ENCODE data around the gene PYGB.
"Not testable (repeated sequence)": the region's sequence is repeated elsewhere in the genome, so short reads cannot be mapped to it uniquely, and the experiment has no call there.

Gene PYGB

DNA sequence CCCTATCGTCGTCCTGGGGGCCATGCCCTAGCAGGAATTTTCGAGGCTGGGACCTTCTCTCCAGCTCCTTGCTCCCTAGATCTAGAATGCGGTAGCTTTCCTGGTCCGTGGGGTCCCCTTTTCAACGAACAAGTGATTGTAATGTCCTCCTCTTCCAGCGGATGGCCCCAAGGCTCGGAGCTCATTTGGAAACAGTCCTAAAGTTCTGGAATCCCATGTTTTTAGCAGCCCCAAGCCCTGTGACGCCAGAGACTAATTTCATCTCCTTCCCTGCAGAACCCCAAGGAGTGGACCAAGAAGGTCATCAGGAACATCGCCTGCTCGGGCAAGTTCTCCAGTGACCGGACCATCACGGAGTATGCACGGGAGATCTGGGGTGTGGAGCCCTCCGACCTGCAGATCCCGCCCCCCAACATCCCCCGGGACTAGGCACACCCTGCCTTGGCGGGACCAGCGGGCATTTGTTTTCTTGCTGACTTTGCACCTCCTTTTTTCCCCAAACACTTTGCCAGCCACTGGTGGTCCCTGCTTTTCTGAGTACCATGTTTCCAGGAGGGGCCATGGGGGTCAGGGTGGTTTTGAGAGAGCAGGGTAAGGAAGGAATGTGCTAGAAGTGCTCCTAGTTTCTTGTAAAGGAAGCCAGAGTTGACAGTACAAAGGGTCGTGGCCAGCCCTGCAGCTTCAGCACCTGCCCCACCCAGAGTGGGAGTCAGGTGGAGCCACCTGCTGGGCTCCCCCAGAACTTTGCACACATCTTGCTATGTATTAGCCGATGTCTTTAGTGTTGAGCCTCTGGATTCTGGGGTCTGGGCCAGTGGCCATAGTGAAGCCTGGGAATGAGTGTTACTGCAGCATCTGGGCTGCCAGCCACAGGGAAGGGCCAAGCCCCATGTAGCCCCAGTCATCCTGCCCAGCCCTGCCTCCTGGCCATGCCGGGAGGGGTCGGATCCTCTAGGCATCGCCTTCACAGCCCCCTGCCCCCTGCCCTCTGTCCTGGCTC is 48.5 kb downstream of the PYGB start:
- DNase-seq (ENCODE audit: low read depth): no peak

DNA sequence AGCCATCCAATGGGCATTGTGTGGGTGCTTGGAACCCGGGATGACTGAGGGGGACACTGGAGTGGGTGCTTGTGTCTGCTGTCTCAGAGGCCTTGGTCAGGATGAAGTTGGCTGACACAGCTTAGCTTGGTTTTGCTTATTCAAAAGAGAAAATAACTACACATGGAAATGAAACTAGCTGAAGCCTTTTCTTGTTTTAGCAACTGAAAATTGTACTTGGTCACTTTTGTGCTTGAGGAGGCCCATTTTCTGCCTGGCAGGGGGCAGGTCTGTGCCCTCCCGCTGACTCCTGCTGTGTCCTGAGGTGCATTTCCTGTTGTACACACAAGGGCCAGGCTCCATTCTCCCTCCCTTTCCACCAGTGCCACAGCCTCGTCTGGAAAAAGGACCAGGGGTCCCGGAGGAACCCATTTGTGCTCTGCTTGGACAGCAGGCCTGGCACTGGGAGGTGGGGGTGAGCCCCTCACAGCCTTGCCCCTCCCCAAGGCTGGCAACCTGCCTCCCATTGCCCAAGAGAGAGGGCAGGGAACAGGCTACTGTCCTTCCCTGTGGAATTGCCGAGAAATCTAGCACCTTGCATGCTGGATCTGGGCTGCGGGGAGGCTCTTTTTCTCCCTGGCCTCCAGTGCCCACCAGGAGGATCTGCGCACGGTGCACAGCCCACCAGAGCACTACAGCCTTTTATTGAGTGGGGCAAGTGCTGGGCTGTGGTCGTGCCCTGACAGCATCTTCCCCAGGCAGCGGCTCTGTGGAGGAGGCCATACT is 49.4 kb downstream of the PYGB start:
- DNase-seq (ENCODE audit: low read depth): no peak

DNA sequence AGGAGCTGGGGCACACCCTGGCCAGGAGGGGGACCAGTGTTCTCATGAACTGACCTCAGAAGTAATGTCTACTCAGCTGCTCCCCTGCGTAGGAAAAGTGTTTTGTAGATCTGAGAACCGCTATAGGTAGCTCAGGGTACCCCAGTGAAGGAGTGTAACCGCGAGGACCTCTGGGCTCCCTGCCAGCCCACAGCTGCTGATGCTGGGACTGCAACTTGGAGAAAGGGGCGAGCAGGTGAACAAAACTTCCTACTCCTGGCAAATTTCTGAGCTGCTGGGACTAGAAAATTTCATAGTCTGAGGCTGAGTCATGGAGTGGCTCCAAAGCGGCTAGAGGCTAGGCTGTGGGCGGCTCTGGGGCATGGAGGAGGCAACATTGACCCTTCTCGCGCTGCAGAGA is 51.9 kb downstream of the PYGB start:
- DNase-seq (ENCODE audit: low read depth): no peak

DNA sequence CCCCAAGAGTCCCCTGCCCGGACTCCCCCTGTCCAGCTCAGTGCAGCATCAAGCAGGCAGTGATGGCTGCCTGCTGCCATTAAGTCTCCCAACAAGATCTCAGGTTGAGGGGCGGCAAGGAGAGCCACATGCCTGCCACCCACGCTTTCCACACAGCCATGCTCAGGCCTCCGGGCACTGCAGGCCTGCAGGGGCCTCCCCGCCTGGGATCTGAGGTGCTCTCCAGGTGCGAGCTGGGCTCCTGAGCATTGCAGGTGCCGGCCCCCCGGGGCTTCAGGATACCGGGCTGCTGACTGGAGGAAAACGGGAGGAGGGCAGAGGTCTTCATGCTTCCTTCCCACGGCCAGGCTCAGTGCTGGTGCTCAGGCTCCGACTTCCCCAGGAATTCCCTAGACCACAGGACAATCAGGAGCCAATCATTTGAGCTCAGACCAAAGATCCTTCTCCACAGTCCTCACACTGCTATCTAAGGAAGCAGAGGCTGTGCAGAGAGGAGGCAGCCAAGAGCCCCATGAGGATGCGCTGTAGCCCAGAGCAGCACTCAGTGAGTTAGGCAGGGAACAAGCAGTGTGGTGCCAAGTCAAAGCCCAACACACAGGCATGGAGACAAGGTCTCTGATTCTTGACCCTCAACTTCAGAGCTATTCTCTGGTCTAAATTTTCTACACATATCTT is 52.7 kb downstream of the PYGB start:
- DNase-seq (ENCODE audit: low read depth): no peak

DNA sequence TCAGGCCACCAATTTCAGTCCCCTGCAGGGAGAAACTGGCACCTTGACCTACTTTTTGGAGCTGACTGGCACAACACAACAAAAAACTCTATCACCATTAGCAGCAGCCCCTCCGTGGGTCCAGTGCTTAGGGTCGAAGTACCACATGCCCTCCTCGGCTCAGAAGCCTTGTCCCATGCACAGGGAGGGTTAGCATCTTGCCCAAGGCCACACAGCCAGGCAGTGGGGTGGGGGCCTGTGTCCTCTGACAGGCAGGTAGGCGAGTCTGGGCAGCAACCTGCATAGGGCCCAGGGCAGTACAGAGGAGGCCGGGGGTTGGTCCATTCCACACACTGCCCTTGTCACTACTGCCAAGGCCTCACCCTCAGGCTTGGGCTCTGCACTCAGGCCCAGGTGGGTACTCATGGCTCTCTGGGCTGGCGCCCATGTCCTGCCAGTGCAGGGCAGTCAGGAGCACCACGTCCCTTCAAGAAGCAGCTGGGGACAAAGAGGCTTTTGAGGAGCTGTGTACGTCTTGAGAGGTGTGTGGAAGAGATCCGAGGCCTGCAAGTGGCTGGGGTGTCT is 53.6 kb downstream of the PYGB start:
- DNase-seq (ENCODE audit: low read depth): no peak

DNA sequence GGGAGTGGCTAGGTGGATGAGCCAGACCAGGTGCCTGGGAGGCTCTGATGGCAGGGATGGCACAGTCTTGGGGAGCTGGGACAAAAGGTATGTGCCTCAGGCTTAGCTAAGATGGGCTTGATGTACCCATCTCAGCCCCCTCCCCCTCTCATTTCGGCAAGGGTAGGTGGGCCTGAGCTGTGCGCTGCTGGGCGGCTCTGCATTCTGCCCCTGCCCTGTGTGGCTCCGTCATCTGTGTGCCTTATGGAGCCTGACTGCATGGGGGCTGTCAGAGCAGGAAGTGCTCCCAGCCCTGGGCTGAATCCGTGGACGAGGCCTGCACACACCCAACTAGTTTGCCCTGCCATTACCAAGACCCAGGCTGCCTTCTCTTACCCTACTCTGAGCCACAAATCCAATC is 54.7 kb downstream of the PYGB start:
- DNase-seq (ENCODE audit: low read depth): no peak

DNA sequence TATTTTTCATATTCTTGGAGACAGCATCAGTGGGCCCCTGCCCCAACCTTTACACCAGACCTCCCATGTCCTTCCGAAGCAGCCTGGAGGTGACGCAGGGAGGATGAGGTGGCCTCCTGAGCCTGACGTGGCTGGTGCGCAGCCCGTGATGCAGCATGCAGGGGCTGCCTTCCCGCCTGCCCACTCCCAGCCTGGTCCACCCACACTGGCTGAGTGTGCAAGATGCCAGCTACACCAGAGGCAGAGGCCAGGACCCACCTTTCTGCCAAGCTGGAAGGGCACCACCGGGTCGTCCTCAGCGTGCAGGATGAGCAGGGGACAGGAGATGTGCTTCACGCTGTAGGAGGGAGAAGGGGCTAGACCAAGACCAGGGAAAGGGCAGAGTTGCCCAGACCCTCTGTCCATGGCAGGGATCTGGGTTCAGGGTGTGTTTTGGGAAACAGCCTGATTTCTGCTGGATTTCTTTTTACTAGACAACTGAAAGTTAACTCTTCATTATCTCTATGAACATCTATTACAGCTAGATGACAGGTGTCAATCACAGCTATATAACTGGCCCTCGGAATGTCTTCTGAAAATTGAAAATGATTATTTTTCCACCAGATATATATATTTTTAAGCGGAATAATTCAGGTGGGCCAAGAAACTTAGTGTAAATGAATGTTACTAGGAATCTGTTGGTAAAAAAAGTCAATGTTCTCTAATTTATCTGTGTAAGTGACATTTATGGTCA is 55.6 kb downstream of the PYGB start:
- no peak for DNase-seq (ENCODE audit: low read depth)

DNA sequence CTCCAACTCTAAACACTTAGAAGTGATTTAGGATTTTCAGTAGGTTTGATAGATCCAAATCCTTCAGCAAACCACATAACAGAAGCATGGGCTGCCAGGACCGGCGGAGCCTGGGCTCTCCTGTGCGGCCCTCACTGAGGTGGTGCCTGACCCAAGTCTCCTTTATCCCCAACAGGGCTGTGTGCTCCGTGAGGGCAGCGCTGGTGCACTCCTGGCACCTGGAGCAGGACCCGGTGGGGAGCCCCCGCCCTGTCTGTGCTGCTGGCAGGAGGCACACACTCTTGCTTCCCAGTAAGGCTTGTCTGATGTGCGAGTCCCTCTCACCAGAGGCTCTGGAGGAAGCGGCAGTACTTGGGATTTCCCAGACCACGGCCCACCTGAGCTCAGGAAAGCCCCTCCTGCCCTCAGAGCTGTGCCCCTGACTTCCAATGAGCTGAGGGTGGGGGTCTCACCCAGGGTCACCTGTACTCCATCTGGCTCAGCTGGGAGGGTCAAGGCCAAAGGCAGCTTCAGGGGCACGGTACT is 56.2 kb downstream of the PYGB start:
- no peak for DNase-seq (ENCODE audit: low read depth)

DNA sequence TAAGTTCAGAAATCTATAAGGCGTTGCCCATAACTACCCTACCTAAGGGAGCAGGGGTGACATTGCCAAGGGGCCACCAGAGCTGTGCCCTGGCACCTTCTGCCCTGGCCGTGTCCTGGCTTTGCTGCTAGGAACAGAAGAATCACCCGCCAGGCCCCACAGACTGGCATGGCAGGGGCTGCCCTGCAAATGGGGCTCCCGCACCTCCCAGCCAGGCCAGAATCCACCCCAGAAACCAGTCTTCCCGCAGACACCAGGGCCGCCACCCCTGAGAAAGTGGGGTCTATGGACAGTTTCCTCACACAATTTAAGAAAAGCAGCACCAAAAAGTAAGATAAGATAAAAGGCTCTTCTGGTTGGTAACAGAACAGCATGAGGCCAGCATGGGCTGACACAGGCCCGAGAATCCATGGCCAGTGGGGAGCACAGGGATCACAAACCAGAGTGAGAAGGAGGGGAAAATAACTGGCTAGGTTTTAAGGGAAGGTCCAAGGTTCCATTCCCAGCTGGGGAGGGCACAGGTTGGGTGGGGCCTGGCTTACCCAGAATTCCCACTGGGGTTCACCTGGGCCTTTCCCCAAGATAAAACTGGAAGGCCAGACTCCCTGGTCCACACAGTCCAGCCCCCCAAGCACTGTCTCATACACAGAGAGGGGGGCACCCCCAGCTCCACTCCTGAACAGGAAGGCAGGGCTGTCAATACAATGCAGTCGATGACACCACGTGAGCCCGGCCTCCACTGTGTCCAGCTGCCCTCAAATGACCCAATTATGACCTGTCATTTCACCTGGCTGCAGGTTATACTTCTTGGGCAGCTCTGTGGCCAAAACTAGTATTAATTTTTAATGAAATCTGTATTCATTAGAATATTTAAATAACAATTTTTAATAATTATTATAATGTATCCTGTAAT is 59.4 kb downstream of the PYGB start:
- DNase-seq (ENCODE audit: low read depth): no peak

DNA sequence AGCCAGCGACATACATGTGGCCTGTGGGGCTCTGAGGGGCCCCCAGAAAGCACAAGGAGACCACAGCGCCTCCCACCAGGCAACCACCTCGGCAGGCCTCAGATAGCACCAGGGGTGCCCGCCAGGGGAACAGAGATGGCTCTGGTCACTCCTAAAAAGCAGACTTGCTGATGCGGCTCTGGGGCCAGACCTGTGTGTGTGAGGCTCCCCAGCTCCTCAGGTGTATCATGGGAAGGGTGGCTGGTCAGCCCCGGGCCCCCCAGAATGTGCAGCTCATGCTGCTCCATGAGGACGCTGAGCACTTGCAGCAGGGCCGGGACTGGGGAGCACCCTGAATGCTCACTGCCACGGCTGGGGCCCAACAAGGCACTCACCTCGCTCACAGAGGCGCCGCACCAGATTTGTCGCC is 60.2 kb downstream of the PYGB start:
- no peak for DNase-seq (ENCODE audit: low read depth)

DNA sequence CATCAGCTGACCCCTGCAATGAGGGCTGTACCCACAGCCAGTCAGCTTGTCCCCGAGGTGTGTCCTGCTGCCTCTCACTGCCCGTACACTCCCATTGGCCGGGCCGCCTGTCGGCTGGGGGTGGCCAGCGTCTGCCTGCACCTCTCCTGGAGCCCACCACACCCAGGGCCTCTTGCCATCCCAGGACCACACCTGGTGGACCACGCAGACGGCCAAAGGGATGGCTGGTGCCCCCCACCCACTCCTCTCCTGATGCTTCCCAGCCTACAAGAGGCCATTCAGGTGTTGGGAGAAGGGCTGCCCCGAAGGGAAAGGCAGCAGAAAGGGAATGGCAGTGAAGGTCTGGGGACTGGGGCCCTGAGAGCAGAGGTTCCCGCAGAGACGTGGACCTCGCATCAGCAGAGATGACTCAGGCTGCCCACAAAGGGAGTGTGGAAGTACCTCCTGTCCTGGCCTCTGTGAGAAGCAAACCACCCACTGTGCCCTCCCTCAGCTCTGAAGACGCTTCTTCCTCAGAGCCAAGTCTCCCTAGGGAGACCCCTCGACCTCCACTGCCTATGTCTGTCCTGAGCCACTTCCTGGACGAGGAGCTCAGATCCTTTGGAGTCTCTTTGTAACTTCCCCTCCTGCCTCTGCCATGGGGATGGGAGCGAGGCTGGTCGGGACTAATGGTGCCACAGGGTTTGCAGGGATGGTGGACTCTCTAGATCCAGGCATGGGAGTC is 60.9 kb downstream of the PYGB start:
- DNase-seq (ENCODE audit: low read depth): peak; percentile 17

DNA sequence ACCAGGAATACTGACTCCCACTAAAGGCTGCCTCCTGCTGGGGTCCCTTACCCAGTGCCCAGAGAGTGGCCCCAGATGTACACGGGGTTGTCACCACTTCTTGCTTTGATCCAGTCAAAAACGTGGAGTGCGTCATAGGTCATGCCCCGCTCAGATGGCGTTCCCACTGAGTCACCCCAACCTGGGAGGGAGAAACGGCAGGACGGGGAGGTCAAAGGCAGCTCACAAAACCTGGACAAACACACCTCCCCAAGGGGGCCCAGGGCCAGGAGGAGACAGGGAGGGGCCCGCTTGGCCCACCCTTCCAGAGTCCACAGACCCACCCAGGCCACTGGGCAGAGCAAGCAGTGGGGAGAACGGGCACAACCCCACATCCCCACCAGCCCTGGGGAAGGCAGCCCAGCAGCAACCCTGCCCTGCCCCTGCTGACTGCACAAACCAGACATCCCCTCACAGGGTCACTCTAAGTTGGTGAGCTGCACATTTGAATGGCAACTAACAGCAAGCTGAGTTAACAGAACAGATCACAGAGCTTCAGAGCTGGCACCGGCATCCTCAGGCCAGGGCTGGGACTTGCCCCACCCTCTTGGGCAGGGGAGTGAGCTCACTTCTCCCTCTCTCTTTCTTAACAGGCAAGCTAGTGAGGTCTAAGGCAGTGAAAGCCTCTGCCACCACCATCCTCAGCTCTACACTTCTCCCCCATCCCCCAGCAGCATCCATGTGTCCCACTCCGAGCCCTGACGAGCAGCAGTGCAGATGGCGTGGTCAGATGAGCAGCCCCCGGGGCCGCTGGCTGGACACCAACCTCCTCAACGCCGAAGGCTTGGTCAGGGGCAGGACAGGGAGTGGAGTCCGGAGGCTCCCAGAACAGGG is 61.7 kb downstream of the PYGB start:
- peak; percentile 66 for DNase-seq (ENCODE audit: low read depth)

DNA sequence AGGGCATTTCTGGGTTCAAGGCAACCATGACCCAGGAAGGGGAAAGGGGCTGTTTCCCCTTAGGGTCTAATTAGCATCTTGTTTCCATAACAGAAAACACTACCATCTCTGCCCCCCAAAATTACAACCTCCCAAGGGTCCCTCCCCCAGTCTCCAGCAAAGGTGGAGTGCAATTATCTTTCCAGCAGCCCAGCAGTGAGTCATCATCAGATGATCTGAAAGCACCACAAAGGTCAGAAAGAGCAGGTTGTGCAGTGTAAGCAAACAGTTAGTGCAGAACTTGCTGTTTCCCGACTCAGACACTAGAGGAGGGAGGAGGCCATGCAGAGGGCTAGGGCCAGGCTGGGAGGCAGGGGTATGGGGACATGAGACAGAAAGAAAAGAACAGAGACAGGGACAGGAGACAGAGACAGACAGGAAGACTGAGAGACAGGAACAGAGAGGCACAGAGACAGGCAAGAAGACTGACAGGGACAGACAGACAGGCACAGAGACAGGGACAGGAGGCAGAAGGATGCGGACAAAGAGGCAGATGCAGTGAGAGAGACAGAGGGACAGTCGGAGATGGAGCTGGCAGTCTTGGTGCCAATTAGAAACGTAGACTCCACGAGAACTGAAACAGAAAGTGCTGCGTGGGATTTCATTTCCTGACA is 62.5 kb downstream of the PYGB start:
- DNase-seq (ENCODE audit: low read depth): peak; percentile 89

DNA sequence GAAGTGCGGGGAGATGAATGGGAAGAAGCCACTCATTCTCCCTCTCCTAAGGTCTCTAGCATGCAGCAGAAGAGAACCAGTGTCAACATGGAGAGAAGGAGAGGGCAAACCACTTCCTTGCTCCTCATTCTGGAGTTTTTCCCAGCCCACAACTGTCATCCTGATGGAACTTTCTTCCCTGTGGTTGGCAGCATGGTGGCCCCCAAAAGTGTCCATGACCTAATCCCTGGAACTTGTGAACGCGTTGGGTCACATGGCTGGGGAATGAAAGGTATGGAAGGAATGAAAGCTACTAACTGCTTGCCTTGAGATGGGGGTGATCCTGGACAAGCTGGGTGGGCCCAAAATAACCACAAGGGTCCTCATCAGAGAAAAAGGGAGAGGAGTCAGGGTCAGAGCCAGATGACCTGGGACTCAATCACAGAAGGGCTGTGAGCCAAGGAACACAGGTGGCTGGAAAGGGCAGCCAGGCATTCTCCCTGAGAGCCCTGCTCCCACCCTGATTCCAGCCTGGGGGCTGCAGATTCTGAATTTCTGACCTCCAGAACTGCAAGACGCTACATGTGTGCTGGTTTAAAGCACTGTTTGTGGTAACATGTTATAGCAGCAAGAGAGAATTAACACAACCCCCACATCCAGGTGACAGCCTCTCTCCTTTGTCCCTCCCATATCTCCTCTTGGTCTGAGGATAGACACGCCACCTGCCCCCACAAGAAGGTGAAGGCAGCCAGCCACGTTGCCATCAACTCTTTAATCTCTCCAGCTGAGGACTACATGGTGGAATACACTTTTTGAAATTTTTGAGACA is 63.2 kb downstream of the PYGB start:
- peak; percentile 78 for DNase-seq (ENCODE audit: low read depth)

DNA sequence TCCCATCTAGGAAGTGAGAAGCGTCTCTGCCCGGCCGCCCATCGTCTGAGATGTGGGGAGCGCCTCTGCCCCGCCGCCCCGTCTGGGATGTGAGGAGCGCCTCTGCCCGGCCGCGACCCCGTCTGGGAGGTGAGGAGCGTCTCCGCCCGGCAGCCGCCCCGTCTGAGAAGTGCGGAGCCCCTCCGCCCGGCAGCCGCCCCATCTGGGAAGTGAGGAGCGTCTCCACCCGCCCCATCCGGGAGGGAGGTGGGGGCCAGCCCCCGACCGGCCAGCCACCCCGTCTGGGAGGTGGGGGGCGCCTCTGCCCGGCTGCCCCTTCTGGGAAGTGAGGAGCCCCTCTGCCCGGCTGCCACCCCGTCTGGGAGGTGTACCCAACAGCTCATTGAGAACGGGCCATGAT is 64.8 kb downstream of the PYGB start:
- not testable (repeated sequence) for DNase-seq (ENCODE audit: low read depth)

DNA sequence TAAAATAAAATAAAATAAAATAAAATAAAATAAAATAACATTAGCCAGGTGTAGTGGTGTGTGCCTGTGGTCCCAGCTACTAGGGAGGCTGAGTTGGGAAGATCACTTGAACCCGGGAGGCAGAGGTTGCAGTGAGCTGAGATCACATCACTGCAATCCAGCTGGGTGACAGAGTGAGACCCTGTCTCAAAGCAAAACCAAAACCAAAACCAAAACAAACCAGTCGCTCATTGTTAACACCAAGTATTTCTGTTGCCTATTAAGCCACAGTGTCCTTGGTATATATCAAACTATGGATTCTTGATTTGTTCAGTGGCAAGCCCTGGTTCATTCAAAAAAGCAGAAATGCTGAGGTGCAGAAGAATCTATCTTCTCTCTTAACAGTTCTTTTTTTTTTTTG is 65.7 kb downstream of the PYGB start:
- no peak for DNase-seq (ENCODE audit: low read depth)

Measured in GM04504 (cell line).